Measurements from ENCODE around the gene SPG11.
"Not testable (repeated sequence)": the region's sequence is repeated elsewhere in the genome, so short reads cannot be mapped to it uniquely, and the experiment has no call there.

The SPG11 gene, protein sequence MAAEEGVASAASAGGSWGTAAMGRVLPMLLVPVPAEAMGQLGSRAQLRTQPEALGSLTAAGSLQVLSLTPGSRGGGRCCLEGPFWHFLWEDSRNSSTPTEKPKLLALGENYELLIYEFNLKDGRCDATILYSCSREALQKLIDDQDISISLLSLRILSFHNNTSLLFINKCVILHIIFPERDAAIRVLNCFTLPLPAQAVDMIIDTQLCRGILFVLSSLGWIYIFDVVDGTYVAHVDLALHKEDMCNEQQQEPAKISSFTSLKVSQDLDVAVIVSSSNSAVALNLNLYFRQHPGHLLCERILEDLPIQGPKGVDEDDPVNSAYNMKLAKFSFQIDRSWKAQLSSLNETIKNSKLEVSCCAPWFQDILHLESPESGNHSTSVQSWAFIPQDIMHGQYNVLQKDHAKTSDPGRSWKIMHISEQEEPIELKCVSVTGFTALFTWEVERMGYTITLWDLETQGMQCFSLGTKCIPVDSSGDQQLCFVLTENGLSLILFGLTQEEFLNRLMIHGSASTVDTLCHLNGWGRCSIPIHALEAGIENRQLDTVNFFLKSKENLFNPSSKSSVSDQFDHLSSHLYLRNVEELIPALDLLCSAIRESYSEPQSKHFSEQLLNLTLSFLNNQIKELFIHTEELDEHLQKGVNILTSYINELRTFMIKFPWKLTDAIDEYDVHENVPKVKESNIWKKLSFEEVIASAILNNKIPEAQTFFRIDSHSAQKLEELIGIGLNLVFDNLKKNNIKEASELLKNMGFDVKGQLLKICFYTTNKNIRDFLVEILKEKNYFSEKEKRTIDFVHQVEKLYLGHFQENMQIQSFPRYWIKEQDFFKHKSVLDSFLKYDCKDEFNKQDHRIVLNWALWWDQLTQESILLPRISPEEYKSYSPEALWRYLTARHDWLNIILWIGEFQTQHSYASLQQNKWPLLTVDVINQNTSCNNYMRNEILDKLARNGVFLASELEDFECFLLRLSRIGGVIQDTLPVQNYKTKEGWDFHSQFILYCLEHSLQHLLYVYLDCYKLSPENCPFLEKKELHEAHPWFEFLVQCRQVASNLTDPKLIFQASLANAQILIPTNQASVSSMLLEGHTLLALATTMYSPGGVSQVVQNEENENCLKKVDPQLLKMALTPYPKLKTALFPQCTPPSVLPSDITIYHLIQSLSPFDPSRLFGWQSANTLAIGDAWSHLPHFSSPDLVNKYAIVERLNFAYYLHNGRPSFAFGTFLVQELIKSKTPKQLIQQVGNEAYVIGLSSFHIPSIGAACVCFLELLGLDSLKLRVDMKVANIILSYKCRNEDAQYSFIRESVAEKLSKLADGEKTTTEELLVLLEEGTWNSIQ (N-terminal part only)

DNA sequence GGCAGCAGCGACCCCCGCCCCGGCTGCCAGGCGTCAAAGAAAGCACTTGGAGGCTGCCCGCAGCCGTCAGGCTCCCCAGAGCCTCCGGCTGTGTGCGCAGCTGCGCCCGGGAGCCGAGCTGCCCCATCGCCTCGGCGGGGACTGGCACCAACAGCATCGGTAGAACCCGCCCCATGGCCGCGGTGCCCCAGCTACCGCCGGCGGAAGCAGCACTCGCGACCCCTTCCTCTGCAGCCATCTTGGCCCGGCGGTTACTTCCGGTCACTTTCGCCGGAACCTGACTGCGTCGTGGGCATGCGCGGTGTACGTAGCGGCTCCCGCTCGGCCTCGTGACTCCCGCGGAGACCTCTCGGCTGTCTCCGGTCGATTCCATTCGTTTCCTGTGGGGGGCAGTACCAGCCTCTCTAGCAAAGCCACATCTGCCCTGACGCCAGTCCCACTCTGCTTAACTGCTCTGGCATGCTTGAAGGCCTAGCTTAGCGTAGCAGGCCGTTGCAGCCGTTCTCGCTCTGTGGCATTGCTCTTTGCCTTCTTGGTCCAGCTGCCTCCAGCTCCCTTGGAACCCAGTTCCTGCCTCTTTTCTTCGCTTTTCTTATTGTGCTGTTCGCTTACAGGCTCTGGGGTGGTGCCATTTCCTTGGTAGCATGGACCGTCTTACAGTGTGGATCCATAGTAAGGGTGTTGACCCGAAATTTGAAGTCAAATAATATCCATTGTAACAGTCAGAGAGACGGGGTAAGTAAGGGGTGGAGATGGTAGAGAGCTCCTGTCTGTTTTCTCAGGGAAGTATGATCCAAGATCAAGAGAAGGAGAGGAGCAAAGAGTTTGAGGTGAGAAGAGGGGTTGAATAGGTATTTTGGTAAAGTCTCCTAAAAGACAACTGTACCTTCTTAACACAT lies at the start of gene SPG11:
Gene SPG11, minus strand, starts transcription at position 253 of the 899 bp plus-strand sequence. Its CDS starts 15 bp downstream, at position 238.
- peak; percentile 98 to 99 for DNase-seq

DNA sequence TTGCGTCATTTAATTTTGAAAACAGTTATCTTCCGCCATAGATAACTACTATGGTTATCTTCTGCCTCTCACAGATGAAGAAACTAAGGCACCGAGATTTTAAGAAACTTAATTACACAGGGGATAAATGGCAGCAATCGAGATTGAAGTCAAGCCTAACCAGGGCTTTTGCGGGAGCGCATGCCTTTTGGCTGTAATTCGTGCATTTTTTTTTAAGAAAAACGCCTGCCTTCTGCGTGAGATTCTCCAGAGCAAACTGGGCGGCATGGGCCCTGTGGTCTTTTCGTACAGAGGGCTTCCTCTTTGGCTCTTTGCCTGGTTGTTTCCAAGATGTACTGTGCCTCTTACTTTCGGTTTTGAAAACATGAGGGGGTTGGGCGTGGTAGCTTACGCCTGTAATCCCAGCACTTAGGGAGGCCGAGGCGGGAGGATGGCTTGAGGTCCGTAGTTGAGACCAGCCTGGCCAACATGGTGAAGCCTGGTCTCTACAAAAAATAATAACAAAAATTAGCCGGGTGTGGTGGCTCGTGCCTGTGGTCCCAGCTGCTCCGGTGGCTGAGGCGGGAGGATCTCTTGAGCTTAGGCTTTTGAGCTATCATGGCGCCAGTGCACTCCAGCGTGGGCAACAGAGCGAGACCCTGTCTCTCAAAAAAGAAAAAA lies 49.0 kb upstream of the SPG11 start:
- peak in 1 of 2 experiments; percentile 71 for DNase-seq

DNA sequence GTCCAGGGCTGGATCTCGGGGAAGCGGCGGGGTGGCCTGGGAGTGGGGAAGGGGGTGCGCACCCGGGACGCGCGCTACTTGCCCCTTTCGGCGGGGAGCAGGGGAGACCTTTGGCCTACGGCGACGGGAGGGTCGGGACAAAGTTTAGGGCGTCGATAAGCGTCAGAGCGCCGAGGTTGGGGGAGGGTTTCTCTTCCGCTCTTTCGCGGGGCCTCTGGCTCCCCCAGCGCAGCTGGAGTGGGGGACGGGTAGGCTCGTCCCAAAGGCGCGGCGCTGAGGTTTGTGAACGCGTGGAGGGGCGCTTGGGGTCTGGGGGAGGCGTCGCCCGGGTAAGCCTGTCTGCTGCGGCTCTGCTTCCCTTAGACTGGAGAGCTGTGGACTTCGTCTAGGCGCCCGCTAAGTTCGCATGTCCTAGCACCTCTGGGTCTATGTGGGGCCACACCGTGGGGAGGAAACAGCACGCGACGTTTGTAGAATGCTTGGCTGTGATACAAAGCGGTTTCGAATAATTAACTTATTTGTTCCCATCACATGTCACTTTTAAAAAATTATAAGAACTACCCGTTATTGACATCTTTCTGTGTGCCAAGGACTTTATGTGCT lies 48.4 kb upstream of the SPG11 start:
- peak; percentile 63 to 66 for DNase-seq

DNA sequence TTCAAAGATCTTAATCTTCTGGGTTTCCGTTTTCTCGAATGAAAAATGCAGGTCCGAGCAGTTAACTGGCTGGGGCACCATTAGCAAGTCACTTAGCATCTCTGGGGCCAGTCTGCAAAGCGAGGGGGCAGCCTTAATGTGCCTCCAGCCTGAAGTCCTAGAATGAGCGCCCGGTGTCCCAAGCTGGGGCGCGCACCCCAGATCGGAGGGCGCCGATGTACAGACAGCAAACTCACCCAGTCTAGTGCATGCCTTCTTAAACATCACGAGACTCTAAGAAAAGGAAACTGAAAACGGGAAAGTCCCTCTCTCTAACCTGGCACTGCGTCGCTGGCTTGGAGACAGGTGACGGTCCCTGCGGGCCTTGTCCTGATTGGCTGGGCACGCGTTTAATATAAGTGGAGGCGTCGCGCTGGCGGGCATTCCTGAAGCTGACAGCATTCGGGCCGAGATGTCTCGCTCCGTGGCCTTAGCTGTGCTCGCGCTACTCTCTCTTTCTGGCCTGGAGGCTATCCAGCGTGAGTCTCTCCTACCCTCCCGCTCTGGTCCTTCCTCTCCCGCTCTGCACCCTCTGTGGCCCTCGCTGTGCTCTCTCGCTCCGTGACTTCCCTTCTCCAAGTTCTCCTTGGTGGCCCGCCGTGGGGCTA lies 47.8 kb upstream of the SPG11 start, which contains the start of the genes B2M and PATL2:
Gene B2M, plus strand, starts transcription at position 422 of the 647 bp plus-strand sequence. Its CDS starts 30 bp downstream, at position 452.
Gene PATL2, minus strand, starts transcription at position 228 of the 647 bp plus-strand sequence. CDS start 34,833 bp downstream, outside the sequence.
- peak; percentile 94 to 96 for DNase-seq

DNA sequence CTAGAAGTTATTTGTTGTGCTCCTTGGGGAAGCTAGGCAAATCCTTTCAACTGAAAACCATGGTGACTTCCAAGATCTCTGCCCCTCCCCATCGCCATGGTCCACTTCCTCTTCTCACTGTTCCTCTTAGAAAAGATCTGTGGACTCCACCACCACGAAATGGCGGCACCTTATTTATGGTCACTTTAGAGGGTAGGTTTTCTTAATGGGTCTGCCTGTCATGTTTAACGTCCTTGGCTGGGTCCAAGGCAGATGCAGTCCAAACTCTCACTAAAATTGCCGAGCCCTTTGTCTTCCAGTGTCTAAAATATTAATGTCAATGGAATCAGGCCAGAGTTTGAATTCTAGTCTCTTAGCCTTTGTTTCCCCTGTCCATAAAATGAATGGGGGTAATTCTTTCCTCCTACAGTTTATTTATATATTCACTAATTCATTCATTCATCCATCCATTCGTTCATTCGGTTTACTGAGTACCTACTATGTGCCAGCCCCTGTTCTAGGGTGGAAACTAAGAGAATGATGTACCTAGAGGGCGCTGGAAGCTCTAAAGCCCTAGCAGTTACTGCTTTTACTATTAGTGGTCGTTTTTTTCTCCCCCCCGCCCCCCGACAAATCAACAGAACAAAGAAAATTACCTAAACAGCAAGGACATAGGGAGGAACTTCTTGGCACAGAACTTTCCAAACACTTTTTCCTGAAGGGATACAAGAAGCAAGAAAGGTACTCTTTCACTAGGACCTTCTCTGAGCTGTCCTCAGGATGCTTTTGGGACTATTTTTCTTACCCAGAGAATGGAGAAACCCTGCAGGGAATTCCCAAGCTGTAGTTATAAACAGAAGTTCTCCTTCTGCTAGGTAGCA lies 47.0 kb upstream of the SPG11 start:
- DNase-seq = peak in 1 of 2 experiments; percentile 57

DNA sequence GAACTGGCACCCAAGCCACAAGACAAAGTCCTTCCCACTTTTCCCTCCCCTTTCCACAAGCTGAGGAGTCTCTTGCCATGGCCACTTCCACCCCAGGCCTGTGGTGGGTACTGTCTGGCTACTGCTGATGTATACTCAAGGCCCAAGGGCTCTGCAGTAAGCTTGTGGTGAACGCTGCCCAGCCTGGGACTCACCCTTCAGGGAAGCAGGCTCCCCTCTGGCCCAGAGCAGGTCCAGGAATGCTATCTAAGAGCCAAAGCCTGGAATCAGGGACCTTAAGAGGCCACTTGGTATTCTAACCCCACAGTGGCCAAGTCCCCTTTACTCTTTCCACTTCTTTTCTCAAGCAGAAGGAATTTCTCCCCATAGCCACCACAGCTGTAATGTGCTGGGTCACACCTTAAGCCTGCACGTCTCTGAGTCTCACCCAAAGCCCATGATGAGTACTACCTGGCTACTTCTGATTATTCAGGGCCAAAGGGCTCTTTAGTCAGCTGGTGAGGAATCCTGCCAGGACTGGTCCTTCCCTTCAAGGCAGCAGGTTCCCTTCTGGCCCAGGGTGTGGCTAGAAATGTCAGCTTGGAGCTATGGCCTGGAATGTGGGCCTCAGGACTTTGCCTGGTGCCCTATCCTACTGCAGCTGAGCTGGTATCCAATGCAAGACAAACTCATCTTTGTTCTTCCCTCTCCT lies 43.6 kb upstream of the SPG11 start:
- no peak for DNase-seq

DNA sequence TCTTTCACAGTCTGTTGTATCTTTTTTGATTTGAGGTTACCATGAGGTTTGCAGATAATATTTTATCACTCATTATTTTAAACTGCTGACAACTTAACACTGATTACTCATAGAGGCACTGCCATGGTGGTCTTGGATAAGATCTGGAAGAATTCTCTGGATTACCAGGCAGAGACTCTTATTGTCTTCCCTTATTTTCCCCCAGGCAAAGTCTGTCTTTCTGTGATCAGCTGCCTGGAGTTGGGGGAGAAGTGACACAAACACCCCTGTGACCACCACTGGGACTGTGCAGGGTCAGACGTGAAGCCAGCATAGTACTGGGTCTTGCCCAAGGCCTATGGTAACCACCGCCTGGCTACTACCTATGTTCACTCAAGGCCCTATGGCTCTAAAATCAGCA lies 42.9 kb upstream of the SPG11 start:
- DNase-seq = no peak

DNA sequence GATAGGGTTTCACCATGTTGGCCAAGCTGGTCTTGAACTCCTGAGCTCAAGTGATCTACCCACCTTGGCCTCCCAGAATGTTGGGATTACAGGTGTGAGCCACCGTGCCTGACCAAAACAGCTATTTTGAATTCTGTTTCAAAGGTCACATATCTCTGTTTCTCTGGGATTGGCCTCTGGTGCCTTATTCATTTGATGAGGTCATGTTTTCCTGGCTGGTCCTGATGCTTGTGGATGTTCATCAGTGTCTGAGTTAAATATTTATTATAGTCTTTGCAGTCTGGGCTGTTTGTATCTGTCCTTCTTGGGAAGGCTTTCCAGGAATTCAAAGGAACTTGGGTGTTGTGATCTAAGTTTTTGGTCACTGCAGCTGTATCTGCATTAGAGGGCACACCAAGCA lies 42.5 kb upstream of the SPG11 start:
- DNase-seq = no peak

DNA sequence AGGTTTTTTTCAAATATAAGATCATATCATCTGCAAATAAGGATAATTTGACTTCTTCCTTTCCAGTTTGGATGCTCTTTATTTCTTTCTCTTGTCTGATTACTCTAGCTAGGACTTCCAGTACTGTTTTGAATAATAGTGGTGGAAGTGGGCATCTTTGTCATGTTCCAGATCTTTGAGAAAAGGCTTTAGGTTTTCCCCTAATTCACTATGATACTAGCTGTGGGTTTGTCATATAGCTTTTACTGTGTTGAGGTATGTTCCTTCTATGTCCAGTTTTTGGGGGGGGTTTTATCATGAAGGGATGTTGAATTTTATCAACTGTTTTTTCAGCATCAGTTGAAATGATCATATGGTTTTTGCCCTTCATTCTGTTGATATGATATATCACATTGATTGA lies 37.2 kb upstream of the SPG11 start:
- DNase-seq = not testable (repeated sequence)

DNA sequence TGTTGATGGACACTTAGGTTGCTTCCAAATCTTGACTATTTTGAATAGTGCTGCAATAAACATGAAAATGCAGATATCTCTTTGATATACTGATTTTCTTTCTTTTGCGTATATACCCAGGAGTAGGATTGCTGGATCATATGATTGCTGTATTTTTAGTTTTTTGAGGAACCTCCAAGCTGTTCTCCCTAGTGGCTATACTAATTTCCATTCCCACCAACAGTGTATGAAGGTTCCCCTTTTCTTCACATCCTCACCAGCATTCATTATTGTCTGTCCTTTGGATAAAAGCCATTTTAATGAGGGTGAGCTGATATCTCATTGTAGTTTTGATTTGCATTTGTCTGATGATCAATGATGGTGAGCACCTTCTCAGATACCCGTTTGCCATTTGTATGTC lies 35.2 kb upstream of the SPG11 start:
- DNase-seq = no peak

DNA sequence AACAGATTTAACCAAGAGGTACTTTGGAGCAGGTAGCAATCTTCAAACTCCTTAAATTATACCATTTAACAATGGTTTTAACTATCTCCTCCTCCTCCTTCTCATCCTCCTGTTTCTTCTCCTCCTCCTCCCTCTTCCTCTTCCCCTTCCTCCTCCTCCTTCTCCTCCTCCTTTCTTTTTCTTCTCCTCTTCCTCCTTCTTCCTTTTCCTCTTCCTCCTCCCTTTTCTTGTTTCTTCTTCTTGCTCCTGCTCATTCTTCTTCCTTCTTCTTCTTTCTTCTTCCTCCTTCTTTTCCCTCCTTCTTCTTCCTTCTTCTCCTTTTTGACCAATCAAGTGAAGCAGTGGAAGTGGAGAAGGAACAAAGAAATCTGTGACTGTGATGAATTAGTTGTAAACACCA lies 33.6 kb upstream of the SPG11 start:
- DNase-seq = no peak

DNA sequence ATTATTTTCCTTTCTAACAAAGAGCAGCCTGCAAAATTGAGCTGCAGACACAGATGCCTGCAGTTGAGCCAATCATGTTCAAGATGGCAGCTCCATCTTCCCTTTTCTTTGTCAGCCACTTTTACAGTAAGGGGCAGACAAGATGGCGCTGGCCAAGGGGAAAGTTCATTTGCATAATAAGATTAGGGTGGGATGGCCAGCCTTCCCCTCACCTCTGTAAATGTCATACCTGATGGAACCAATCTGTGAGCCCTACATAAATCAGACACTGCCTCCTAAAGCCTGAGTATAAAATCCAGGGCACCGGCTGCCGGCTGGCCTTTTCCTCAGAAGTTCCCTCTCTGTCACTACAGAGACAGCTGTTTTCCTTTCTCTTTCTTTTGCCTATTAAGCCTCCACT lies 31.8 kb upstream of the SPG11 start:
- no peak for DNase-seq

DNA sequence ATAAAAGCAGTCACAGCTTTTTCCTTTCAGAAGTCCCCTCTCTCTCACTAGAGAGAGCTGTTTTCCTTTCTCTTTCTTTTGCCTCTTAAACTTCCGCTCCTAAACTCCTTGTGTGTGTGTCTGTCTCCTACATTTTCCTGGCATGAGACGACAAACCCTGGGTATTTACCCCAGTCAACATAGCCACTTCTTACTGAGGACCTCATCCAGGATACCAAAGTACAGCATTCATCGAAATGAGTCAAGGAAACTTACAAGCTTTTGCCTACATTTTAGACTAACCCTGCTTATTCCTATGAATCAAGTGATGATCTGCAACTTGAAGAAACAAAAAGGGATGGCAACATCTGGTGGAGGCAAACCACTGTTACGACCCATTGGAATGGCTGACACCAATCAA lies 31.0 kb upstream of the SPG11 start:
- DNase-seq = no peak

DNA sequence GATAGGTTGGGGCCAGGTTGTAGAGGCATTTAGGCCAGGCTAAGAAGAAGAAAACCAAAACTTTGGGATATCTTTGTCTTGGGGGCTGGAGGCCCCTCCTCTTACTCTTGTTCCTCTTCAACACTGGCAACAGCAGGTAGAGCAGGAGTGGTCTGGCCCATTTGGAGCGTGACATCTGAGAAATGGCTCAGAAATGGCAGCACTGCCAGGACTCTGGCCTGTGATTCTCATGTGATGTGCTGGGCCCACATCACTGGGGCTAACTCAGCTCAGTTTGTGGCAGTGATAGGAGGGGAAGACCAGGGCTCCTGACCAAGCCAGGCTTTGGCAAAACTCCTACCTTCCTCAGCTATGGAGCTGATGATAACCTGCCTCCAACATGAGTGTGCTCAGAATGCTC lies 29.2 kb upstream of the SPG11 start:
- no peak for DNase-seq

DNA sequence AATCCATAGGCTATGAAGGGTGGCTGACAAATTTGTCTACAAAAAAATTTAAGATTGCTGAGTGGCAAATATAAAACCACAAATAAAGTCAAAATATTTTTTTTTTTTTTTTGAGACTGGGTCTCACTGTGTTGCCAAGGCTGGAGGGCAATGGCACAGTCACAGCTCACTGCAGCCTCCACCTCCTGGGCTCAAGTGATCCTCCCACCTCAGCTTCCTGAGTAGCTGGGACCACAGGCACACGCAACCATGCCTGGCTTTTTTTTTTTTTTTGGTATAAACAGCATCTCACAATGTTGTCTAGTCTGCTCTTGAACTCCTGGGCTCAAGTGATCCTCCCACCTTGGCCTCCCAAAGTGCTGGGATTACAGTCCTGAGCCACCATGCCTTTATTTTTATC lies 26.8 kb upstream of the SPG11 start:
- DNase-seq = not testable (repeated sequence)

DNA sequence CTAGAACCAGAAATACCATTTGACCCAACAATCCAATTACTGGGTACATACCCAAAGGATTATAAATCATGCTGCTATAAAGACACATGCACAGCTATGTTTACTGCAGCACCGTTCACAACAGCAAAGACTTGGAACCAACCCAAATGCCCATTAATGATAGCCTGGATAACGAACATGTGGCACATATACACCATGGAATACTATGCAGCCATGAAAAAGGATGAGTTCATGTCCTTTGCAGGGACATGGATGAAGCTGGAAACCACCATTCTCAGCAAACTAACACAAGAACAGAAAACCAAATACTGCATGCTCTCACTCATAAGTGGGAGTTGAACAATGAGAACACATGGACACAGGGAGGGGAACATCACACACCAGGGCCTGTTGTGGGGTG lies 25.9 kb upstream of the SPG11 start:
- not testable (repeated sequence) for DNase-seq

DNA sequence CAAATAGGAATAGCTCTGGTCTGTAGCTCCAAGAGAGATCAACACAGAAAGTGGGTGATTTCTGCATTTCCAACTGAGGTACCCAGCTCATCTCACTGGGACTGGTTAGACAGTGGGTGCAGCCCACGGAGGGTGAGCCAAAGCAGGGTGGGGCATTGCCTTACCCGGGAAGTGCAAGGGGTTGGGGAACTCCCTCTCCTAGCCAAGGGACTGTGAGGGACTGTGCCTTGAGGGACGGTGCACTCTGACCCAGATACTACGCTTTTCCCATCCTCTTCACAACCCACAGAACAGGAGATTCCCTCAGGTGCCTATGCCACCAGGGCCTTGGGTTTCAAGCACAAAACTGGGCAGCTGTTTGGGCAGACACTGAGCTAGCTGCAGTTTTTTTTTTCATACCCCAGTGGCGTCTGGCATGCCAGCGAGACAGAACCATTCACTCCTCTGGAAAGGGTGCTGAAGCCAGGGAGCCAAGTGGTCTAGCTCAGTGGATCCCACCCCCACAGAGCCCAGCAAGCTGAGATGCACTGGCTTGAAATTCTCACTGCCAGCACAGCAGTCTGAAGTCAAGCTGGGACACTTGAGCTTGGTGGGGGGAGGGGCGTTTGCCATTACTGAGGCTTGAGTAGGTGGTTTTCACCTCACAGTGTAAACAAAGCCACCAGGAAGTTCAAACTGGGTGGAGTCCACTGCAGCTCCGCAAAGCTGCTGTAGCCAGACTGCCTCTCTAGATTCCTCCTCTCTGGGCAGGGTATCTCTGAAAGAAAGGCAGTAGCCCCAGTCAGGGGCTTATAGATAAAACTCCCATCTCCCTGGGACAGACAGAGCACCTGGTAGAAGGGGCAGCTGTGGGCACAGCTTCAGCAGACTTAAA lies 19.6 kb upstream of the SPG11 start:
- DNase-seq = peak; percentile 78 to 82
